HG03066 (cell line): ENCODE measurements around the gene IRF6.

Source experiments
- ATAC-seq: cut with Tn5 transposase; IDR thresholded peaks from one replicate; pipeline ENCODE4 v1.9.1; 2021; ENCODE audit warnings: low read depth; ENCODE audit not compliant: unreplicated experiment

Gene IRF6

DNA sequence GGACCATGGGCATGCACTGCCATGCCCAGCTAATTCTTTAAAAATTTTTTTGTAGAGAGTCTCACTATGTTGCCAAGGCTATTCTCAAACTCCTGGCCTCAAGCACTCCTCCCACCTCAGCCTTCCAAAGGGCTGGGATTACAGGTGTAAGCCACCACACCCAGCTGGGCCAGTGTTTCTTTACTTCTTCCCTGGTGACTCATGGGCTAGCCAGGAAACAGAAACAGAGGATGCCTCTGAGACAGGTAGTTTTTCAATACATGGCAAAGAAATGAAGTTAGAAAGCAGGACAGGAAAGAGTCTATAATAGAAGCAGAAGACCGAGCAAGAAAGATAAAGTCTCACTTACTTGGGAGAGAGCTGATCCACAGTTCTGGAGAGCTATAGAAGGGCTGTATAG, 14.0 kb downstream of the IRF6 start:
- no peak for ATAC-seq

DNA sequence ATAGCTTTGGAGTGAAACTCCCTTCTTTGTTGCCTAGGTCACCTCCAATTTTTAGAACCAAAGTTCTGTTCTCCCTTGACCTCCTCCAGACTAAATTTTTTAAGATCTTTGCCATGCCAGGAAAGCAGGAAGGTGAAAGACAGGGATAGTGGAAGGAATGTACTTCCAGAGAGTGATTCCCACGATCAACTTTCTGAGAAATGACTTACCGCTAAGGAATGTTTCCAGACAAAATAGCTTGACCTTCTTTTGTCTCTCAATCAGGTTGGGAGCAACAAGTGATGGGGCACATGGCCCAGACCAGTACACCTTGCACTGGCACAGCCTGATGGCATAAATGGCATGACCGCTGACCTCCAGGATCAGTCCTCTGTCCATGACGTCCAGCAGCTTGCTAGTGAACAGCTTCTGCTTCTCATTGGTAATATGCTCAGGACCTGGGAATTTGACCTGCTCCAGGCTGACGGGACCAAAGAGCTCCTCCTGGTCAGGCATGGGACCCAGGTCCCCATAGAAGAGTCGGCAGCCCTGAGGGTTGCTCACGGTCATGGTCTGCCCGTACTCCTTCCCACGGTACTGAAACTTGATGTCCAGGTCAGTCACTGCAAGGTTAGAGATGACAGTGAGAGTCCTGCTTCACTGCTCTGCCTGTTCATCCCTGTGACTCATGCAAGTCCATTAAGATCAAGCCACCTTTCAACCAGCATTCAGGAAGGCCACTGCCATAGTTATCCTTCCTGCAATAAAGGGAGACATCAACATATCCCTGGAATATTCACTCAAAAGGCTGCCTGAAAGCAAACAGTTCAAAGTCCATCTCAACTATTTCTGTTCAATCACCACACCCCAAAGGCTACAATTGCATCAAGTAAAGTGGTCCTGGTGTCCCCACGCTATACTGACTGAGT, 15.4 kb downstream of the IRF6 start:
- no peak for ATAC-seq

GRCh38 chr1:209789245-209789644, 16.7 kb downstream of the IRF6 start:
- no peak for ATAC-seq

- no peak for ATAC-seq
These were observed 18.4 kb downstream of the IRF6 start for GRCh38 chr1:209787551-209787950.

GRCh38 chr1:209786146-209786545, 19.8 kb downstream of the IRF6 start:
- no peak for ATAC-seq

GRCh38 chr1:209785592-209785991, 20.4 kb downstream of the IRF6 start:
- ATAC-seq = no peak

DNA sequence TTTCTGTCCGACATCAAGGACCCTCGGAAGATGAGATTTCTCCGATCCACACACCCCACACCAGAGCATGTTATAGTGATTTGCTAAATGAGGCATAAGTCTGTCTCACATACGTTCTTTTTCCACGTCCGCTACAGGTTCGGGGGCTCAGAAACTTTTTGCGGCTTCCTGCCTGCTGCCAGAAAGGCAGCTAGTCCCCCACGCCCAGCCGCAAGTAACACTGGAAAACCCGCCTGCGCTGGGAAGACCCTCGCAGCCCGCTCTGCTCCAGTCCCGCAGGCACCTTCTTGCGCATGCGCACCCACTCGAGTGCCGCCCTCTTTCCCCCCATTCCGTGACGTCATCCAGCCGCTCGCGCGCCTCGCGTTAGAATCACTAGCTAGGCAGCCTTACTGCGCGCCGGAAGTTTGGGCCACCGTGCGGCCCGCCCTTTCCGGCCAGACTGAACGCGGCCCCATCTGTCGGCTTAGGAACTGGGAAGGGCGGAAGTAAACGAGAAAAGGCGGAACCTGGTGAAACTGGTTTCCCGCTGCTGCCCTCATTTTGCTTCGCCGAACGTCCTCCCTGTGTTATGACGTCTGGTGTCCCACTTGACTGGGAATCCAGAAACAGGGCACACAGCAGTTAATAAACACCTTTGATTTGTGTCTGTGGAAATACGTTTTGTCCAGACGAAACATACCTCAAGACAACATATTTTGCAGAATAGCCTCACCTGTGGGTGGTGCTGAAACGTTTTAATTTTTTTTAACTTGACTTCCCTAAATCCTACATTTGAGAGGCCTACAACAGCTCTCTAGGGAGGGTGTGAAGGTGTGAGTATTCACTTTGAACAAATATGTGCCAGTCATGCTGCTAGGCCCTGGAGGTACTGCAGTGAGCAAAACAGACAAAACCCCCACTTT, 21.4 kb downstream of the IRF6 start, which contains the start of gene C1orf74:
C1orf74 (minus strand) TSS at position 295 of the 905 bp plus-strand sequence. CDS start 925 bp downstream, outside the sequence.
- ATAC-seq = peak; percentile 99

- no peak for ATAC-seq
These were observed 22.6 kb downstream of the IRF6 start for GRCh38 chr1:209783386-209783785.

DNA sequence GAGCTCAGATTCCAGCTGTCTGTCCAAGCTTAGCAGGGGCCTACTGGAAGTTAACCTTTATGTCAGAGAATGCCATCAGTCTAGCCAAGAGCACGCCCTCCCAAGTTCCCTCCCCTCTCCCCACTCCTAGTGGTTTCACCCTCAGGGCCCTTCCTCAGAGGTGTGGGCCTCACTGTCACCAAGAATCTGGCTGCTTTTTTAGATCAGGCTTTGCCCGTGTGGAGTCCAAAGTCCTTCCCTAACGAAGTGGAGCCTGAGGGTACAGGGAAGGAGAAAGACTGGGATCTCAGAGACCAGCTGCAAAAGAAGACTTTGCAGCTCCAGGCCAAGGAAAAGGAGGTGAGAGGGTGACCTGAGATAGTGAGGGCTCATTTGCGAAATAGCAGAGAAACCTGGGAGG, 25.7 kb downstream of the IRF6 start:
- ATAC-seq = no peak

- no peak for ATAC-seq
These were observed 27.8 kb downstream of the IRF6 start for GRCh38 chr1:209778102-209778501.

- no peak for ATAC-seq
These were observed 28.4 kb downstream of the IRF6 start for GRCh38 chr1:209777587-209777986.

- no peak for ATAC-seq
These were observed 30.3 kb downstream of the IRF6 start for GRCh38 chr1:209775678-209776077.

GRCh38 chr1:209774592-209774991, 31.4 kb downstream of the IRF6 start:
- no peak for ATAC-seq

- no peak for ATAC-seq
These were observed 33.8 kb downstream of the IRF6 start for GRCh38 chr1:209772126-209772525.

DNA sequence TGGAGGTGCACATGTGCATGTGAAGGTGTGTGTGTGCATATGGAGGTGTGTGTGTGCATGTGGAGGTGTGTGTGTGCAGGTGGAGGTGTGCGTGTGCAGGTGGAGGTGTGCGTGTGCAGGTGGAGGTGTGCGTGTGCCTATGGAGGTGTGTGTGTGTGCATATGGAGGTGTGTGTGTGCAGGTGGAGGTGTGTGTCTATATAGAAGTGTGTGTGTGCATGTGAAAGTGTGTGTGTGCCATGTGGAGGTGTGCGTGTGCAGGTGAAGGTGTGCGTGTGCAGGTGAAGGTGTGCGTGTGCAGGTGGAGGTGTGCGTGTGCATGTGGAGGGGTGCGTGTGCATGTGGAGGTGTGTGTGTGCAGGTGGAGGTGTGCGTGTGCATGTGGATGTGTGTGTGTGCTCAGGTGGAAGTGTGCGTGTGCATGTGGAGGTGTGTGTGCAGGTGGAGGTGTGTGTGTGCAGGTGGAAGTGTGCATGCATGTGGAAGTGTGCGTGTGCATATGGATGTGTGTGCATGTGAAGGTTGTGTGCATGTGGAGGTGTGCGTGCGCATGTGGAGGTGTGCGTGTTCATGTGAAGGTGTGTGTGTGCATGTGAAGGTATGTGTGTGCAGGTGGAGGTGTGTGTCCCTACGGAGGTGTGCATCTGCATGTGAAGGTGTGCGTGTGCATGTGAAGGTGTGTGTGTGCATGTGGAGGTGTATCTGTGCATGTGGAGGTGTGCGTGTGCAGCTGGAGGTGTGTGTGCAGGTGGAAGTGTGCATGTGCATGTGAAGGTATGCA, 35.1 kb downstream of the IRF6 start:
- ATAC-seq = no peak

DNA sequence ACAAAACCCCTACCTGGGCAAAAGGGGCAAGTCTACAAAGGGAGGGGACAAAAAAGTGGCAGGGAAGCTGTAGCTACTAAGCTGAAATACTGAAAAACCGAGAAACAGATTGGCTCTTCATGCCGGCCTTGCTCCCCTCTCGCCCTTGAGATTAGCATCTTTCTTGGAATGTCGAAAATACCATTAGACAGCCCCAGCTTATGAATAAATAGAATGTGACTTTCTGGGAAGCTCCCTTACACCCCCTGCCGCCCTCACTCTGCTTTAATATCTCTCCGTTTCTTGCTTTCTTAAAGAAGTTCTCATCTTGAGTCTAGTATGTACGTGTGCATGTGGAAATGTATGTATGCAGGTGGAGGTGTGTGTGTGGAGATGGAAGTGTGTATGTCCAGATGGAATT, 36.0 kb downstream of the IRF6 start:
- no peak for ATAC-seq

DNA sequence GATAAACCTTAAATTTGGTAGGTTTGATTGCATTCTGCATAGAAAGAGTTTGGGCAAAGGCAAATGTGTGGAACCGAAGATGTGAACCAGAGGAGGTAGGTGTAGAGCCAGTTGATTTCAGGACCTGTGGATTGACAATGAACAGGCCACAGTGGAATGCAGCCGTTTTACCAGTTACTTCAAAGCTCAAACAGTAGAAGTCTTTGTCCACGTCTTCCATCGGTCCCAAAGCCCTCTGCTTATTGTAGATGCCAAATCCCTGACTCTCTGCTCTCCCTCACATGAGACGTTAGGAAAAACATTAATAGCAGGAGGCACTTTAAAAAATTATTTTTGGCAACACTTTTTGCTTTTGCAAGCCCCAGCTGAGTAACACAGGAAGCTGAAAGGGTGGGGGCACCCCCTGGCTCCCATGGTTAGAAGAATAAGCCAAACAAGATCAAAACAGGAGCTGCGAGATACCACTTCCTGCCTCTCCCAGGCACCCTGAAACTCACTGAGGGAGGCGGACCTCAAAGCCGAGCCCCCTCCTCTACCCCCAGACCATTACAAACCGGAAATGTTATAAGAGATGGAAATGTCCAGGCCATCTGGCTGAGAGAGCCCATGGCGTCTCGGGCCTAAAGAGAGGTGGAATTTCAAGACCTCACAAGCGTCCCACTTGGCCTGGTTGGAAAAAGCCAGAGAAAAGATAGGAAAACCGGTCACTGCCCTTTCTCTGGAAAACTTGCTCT, 36.6 kb downstream of the IRF6 start:
- ATAC-seq = peak; percentile 78

DNA sequence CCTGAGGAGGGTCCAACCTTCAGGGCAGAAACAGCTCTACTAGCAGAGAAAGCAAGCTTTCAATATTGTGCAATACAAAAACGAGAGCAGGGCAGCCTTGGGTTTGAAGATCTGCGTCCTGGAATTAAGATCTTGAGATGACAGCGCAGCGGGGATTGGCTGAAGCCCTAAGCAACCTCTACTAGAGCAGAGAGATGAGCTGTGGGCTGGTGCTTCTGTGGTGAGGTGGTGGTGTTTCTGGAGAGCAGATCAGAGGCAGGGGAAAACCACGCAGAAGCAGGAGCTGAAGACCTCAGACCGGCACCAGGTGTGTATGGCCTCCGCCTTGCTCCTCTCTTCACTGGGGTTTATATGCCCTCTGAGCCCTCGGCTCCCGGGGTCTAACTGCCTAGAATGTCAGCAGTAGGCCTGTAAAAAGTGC, 37.6 kb downstream of the IRF6 start:
- peak; percentile 79 for ATAC-seq

DNA sequence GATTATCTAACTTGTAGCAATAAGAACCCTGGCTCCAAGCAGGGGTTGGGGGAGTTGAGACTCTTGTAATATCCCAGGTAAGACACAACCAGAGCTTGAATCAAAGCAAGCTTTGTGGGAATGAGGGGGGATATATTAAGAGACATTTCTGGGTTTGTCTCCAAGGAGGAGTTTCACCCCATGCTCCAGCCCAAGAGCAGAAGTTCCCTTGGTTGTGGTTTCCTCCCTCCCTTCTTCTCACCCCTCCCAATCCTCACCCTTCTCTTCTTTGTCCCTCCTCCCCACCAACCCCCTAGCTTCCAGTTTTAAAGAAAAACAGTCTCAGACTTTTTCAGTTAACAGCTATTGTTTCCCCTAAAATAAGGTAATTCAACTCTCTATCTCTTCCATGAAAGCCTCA, 38.2 kb downstream of the IRF6 start:
- ATAC-seq = no peak

GRCh38 chr1:209767096-209767495, 38.8 kb downstream of the IRF6 start:
- no peak for ATAC-seq
